Measurements from ENCODE around the gene BIRC6.

Gene BIRC6

GRCh38 chr2:32377928-32378327 lies 21.1 kb downstream of the BIRC6 start:
- H3K36me3 Mint-ChIP-seq (ENCODE audit: low read depth) = peaks cover 26% of the 10 kb centered on the region
- H3K27ac Mint-ChIP-seq = no peak overlapping the region
- H3K27me3 Mint-ChIP-seq (ENCODE audit: low read depth) = no peaks in the 10 kb centered on the region
- no peak overlapping the region for H3K4me3 Mint-ChIP-seq
- H3K9me3 Mint-ChIP-seq = no peaks in the 10 kb centered on the region
- H3K4me1 Mint-ChIP-seq = peaks cover 21% of the 10 kb centered on the region
- no peak for TF ChIP-seq CTCF (IDR thresholded peaks at IDR 0.05; ENCODE audit: unreplicated experiment in 3 of 3)

GRCh38 chr2:32379352-32379751 lies 22.5 kb downstream of the BIRC6 start:
- Mint-ChIP-seq H3K27ac (peak overlapping the region; percentile 2 to 29 (median 6)), H3K36me3 (ENCODE audit: low read depth) (peaks cover 30% of the 10 kb centered on the region), H3K4me3 (no peak overlapping the region), H3K4me1 (peaks cover 21% of the 10 kb centered on the region), H3K9me3 (no peaks in the 10 kb centered on the region), H3K27me3 (ENCODE audit: low read depth) (no peaks in the 10 kb centered on the region)
- TF ChIP-seq CTCF (IDR thresholded peaks at IDR 0.05; ENCODE audit: unreplicated experiment in 3 of 3) = no peak

- Mint-ChIP-seq H3K27ac (no peak overlapping the region), H3K27me3 (ENCODE audit: low read depth) (no peaks in the 10 kb centered on the region), H3K4me1 (peaks cover 6% of the 10 kb centered on the region), H3K36me3 (ENCODE audit: low read depth) (peaks cover 47% of the 10 kb centered on the region), H3K9me3 (no peaks in the 10 kb centered on the region), H3K4me3 (no peak overlapping the region)
- TF ChIP-seq CTCF (IDR thresholded peaks at IDR 0.05; ENCODE audit: unreplicated experiment in 3 of 3) = no peak
Observed at GRCh38 chr2:32383858-32384257, 27.0 kb downstream of the BIRC6 start.

GRCh38 chr2:32384529-32384928 lies 27.7 kb downstream of the BIRC6 start:
- H3K4me3 Mint-ChIP-seq = no peak overlapping the region

GRCh38 chr2:32386739-32387138 lies 29.9 kb downstream of the BIRC6 start:
- H3K4me1 Mint-ChIP-seq = no peaks in the 10 kb centered on the region
- no peaks in the 10 kb centered on the region for H3K9me3 Mint-ChIP-seq
- H3K27me3 Mint-ChIP-seq (ENCODE audit: low read depth) = no peaks in the 10 kb centered on the region
- H3K27ac Mint-ChIP-seq = no peak overlapping the region
- no peak overlapping the region for H3K4me3 Mint-ChIP-seq
- no peak for TF ChIP-seq CTCF (IDR thresholded peaks at IDR 0.05; ENCODE audit: unreplicated experiment in 3 of 3)
- H3K36me3 Mint-ChIP-seq (ENCODE audit: low read depth) = peaks cover 54% of the 10 kb centered on the region

More at GRCh38 chr2:32384529-32384928, 27.7 kb downstream of the BIRC6 start:
- Mint-ChIP-seq H3K27me3 (ENCODE audit: low read depth) (no peaks in the 10 kb centered on the region), H3K4me1 (peaks cover under 1% of the 10 kb centered on the region), H3K27ac (peak overlapping the region in 1 of 3 experiments; percentile 10), H3K9me3 (no peaks in the 10 kb centered on the region), H3K36me3 (ENCODE audit: low read depth) (peaks cover 48% of the 10 kb centered on the region)
- TF ChIP-seq CTCF (IDR thresholded peaks at IDR 0.05; ENCODE audit: unreplicated experiment in 3 of 3) = no peak

- Mint-ChIP-seq H3K4me1 (no peaks in the 10 kb centered on the region), H3K4me3 (no peak overlapping the region), H3K9me3 (no peaks in the 10 kb centered on the region), H3K36me3 (ENCODE audit: low read depth) (peaks cover 51% of the 10 kb centered on the region), H3K27ac (no peak overlapping the region), H3K27me3 (ENCODE audit: low read depth) (no peaks in the 10 kb centered on the region)
- TF ChIP-seq CTCF (IDR thresholded peaks at IDR 0.05; ENCODE audit: unreplicated experiment in 3 of 3) = no peak
Observed at GRCh38 chr2:32399221-32399620, 42.4 kb downstream of the BIRC6 start.
